Endothelial cell of umbilical vein (primary cell): Measurements from ENCODE around the gene SPINT2. TPM values are rescaled to one million over a fixed set of nuclear protein-coding genes. Genes with fewer than 3 reads are reported as not detected.
A peak's percentile ranks its signal among the peaks of the same experiment; 100 is the strongest.

ENCODE experiments used
- BruUV-seq: library from RNA; stranded (reverse); fragments of 400-500 nt; replicated peaks from 2 replicates; lab custom pipeline; 2021; lab: Mats Ljungman, UMichigan
- CTCF ChIA-PET: fragments of 300-600, 350-600 bp; sonication (Branson Sonifier 250); formaldehyde crosslinking; loops from one replicate; lab custom pipeline; 2021; ENCODE audit warnings: antibody characterized with exemption, inconsistent platforms; lab: Charles Lee
- POLR2A ChIA-PET: fragments of 300-600, 350-600 bp; sonication (Branson Sonifier 250); formaldehyde crosslinking; loops from one replicate; lab custom pipeline; 2021; ENCODE audit warnings: antibody characterized with exemption, inconsistent platforms; lab: Charles Lee
- DNase-seq: peaks from one replicate; pipeline ENCODE4 v3.0.0-alpha.2; 2011; ENCODE audit warnings: low read depth, low spot score
- FAIRE-seq: peaks from 2 replicates; lab custom pipeline; 2011; peaks lifted over from hg19 to GRCh38; lab: Jason Lieb, UNC
- H2AFZ ChIP-seq: 2 replicates; pipeline ENCODE4 v1.6.0; 2012; ENCODE audit warnings: low read depth, low read length, control low read depth, inconsistent platforms
- H3K27ac ChIP-seq: 2 replicates; pipeline ENCODE4 v1.5.1; 2011; ENCODE audit warnings: low read depth, mild to moderate bottlenecking, control low read depth, low read length, moderate library complexity; ENCODE audit not compliant: insufficient read depth
- H3K27me3 ChIP-seq, 2 experiments: 2 replicates each; pipeline versions ENCODE4 v1.6.0 to v1.6.1; 2011; ENCODE audit warnings: low read length in 2 of 2, mixed read lengths in 1 of 2; ENCODE audit not compliant: control insufficient read depth in 2 of 2, insufficient read depth in 2 of 2
- H3K36me3 ChIP-seq, 2 experiments: 2 replicates in 1 of 2; 3 replicates in 1 of 2; pipeline ENCODE4 v1.5.1; 2011; ENCODE audit warnings: low read length in 2 of 2, mild to moderate bottlenecking in 1 of 2, moderate library complexity in 1 of 2; ENCODE audit not compliant: control insufficient read depth in 2 of 2, insufficient read depth in 2 of 2; ENCODE audit errors: extremely low read depth in 1 of 2
- H3K4me1 ChIP-seq: 3 replicates; pipeline ENCODE4 v1.5.1; 2011; ENCODE audit warnings: mild to moderate bottlenecking, low read length; ENCODE audit not compliant: control insufficient read depth, insufficient read depth; ENCODE audit errors: extremely low read depth
- H3K4me2 ChIP-seq: 2 replicates; pipeline ENCODE4 v1.6.1; 2011; ENCODE audit warnings: low read length, control low read depth, mixed read lengths; ENCODE audit not compliant: insufficient read depth
- H3K4me3 ChIP-seq, 3 experiments: fragments of 200-600 bp in 1 of 3; sonication (generic), shearing (Covaris generic) in 1 of 3; replicated peaks in 1 of 3; 2 replicates each; pipeline ENCODE4 v1.5.1; 2011 to 2016; ENCODE audit warnings: control low read depth in 3 of 3, low read length in 3 of 3, mild to moderate bottlenecking in 2 of 3, inconsistent platforms in 1 of 3, low read depth in 1 of 3, moderate library complexity in 1 of 3; ENCODE audit not compliant: insufficient read depth in 1 of 3
- H3K79me2 ChIP-seq: 2 replicates; pipeline ENCODE4 v1.6.0; 2012; ENCODE audit warnings: low read length, inconsistent platforms; ENCODE audit not compliant: control insufficient read depth, insufficient read depth
- H3K9ac ChIP-seq: replicated peaks from 2 replicates; pipeline ENCODE3; 2011; ENCODE audit warnings: low read length, control low read depth; ENCODE audit not compliant: insufficient read depth; ENCODE audit errors: extremely low read depth
- H3K9me1 ChIP-seq: replicated peaks from 3 replicates; pipeline ENCODE4 v1.6.0; 2011; ENCODE audit warnings: mild to moderate bottlenecking, low read length; ENCODE audit not compliant: control insufficient read depth, insufficient read depth; ENCODE audit errors: extremely low read depth
- H3K9me3 ChIP-seq: replicated peaks from 2 replicates; pipeline ENCODE4 v1.5.1; 2012; ENCODE audit warnings: low read length, inconsistent platforms; ENCODE audit not compliant: control insufficient read depth, insufficient read depth
- H4K20me1 ChIP-seq: replicated peaks from 2 replicates; pipeline ENCODE3; 2011; ENCODE audit warnings: mild to moderate bottlenecking, low read length; ENCODE audit not compliant: control insufficient read depth, insufficient read depth; ENCODE audit errors: extremely low read depth
- EZH2 ChIP-seq: IDR thresholded peaks from 2 replicates; pipeline ENCODE4 v1.6.1; 2012; ENCODE audit warnings: borderline replicate concordance, low read depth, mild to moderate bottlenecking, moderate library complexity, low read length, inconsistent platforms; ENCODE audit not compliant: severe bottlenecking
- FOS ChIP-seq: IDR thresholded peaks from 2 replicates; pipeline ENCODE4 v1.6.1; 2011; ENCODE audit warnings: mild to moderate bottlenecking, low read length, moderate library complexity, borderline replicate concordance; ENCODE audit not compliant: insufficient read depth
- GATA2 ChIP-seq: IDR thresholded peaks from 2 replicates; pipeline ENCODE4 v1.7.0; 2011; ENCODE audit warnings: low read depth, mild to moderate bottlenecking, moderate library complexity, mixed read lengths, low read length; ENCODE audit not compliant: insufficient read length, insufficient read depth
- JUN ChIP-seq: IDR thresholded peaks from 2 replicates; pipeline ENCODE4 v1.6.1; 2011; ENCODE audit warnings: borderline replicate concordance, low read depth; ENCODE audit not compliant: insufficient read length, insufficient read depth
- MYC ChIP-seq: IDR thresholded peaks from one replicate; pipeline ENCODE4 v1.6.1; 2011; ENCODE audit warnings: mild to moderate bottlenecking, low read depth, low read length
- POLR2A ChIP-seq: IDR thresholded peaks from 2 replicates; pipeline ENCODE4 v1.6.1; 2012; ENCODE audit warnings: low read depth, mild to moderate bottlenecking, control low read depth, low read length
- POLR2AphosphoS5 ChIP-seq: IDR thresholded peaks from 2 replicates; pipeline ENCODE4 v1.6.1; 2012; ENCODE audit warnings: low read depth, mild to moderate bottlenecking, control low read depth, low read length, moderate library complexity; ENCODE audit not compliant: insufficient read depth
- dilution Hi-C: fragments of 300-500 bp; cut with MboI; formaldehyde crosslinking; loops from one replicate; pipeline ENCODE4 v1.15.0; 2019; ENCODE audit warnings: low sequenced_read_pairs; ENCODE audit not compliant: extremely low pct_ligation_motif_present
- intact Hi-C: fragments of 100-400 bp; cut with micrococcal nuclease; formaldehyde crosslinking; loops from one replicate; pipeline ENCODE4 v1.10.0; 2022
- polyA plus RNA-seq, 4 experiments: library from polyadenylated mRNA; depleted of rRNA in 3 of 4; stranded (reverse) in 3 of 4; unstranded in 1 of 4; fragments of >200 nt; gene quantifications; 2 replicates each; pipeline versions ENCODE4 v1.2.1 to v1.2.3, GENCODE V29; 2011 to 2012; ENCODE audit warnings: missing spikeins in 1 of 4
- total RNA-seq: library from RNA; stranded (reverse); gene quantifications from 2 replicates; pipeline ENCODE4 v1.2.3, GENCODE V29; 2021
- TF ChIP-seq, protein P1 (sequence below), 2 donors: IDR thresholded peaks; 1 replicate in 1 of 2; 2 replicates in 1 of 2; pipeline ENCODE4 v1.5.1; 2011; ENCODE audit warnings: low read length in 2 of 2, mild to moderate bottlenecking in 2 of 2, moderate library complexity in 2 of 2, control low read depth in 1 of 2, inconsistent platforms in 1 of 2, low read depth in 1 of 2; ENCODE audit not compliant: insufficient read depth in 1 of 2; ENCODE audit errors: extremely low read depth in 1 of 2
- TF ChIP-seq, protein P2 (sequence below): IDR thresholded peaks from 2 replicates; pipeline ENCODE4 v1.6.1; 2011; ENCODE audit not compliant: insufficient read depth, insufficient read length

SPINT2 gene
- total and polyA plus RNA-seq, 2 donors (not counting 3 experiments of a cell fraction or from before 2014, with no cell fraction given) = 28.9 to 46.6 TPM

DNA sequence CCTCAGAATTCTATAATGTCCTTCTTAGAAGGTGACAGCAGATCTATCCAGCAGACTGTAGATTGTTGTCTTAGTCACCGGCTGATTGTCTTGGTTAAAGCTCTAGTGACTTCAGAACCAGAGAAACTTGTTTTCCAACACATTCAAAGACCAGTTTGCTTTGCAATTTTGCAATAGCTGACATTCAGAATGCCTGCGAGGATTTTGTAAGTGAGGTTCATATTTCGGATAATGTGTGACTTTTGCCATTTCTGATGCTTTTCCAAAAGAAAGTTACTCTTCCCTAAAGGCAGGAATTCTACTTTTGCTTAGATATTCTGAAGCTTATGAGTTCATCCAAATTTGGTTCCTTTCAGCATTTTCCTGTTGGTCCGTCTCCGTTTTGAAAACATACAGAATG, 13.2 kb downstream of the SPINT2 start:
- Histone ChIP-seq H4K20me1 (no peaks in the 10 kb centered on the region), H3K9me1 (no peaks in the 10 kb centered on the region), H3K9ac (peak overlapping the region; percentile 31), H3K4me1 (peaks cover 30% of the 10 kb centered on the region), H2AFZ (no peak overlapping the region), H3K9me3 (no peaks in the 10 kb centered on the region), H3K36me3 (no peaks in the 10 kb centered on the region), H3K4me3 (no peak overlapping the region), H3K4me2 (peak overlapping the region; percentile 62), H3K79me2 (no peaks in the 10 kb centered on the region), H3K27me3 (no peaks in the 10 kb centered on the region), H3K27ac (peak overlapping the region; percentile 64)
- CTCF ChIA-PET = interaction anchor here (1.2 to 1.4 kb wide), 5 partner anchors 12 to 379 kb away, joined by 3 to 6 read pairs (median 3); partner anchors contain the start of gene SPINT2
- dilution Hi-C loops = no loop called here
- no TSS peak for BruUV-seq
- DNase-seq (no peak), FAIRE-seq (no peak)
- intact Hi-C loops = no loop called here
- POLR2A ChIA-PET = no interaction called here
- TF ChIP-seq JUN (no peak), FOS (no peak), POLR2AphosphoS5 (no peak), MYC (no peak), POLR2A (no peak), EZH2 (no peak), GATA2 (no peak)
- TF ChIP-seq, protein P1, sequence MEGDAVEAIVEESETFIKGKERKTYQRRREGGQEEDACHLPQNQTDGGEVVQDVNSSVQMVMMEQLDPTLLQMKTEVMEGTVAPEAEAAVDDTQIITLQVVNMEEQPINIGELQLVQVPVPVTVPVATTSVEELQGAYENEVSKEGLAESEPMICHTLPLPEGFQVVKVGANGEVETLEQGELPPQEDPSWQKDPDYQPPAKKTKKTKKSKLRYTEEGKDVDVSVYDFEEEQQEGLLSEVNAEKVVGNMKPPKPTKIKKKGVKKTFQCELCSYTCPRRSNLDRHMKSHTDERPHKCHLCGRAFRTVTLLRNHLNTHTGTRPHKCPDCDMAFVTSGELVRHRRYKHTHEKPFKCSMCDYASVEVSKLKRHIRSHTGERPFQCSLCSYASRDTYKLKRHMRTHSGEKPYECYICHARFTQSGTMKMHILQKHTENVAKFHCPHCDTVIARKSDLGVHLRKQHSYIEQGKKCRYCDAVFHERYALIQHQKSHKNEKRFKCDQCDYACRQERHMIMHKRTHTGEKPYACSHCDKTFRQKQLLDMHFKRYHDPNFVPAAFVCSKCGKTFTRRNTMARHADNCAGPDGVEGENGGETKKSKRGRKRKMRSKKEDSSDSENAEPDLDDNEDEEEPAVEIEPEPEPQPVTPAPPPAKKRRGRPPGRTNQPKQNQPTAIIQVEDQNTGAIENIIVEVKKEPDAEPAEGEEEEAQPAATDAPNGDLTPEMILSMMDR (IDR thresholded peaks at IDR 0.05; ENCODE audit: extremely low read depth in 1 of 2, insufficient read depth in 1 of 2, low read depth in 1 of 2, low read length in 2 of 2) = no peak
- TF ChIP-seq, protein P2, sequence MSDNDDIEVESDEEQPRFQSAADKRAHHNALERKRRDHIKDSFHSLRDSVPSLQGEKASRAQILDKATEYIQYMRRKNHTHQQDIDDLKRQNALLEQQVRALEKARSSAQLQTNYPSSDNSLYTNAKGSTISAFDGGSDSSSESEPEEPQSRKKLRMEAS = no peak
